ENCODE measurements around the gene ARGLU1. TPM values are rescaled to one million over a fixed set of nuclear protein-coding genes. Genes with fewer than 3 reads are reported as not detected.

ARGLU1 gene
- polyA plus RNA-seq, 1 experiment, result 80.3 TPM

GRCh38 chr13:106596275-106596937, 28.5 kb upstream of the ARGLU1 start:
- H3K27me3 ChIP-seq (ENCODE audit: control insufficient read depth, insufficient read depth, low read length), result no peaks in the 10 kb centered on the region
- no peak for TF ChIP-seq CTCF (IDR thresholded peaks at IDR 0.05; ENCODE audit: low read depth, low read length)
- ChIA-PET POLR2A (no interaction called here), CTCF (interaction anchor here (2.2 kb wide), 1 partner anchor 24 kb away, joined by 7 read pairs; no protein-coding TSS in a partner anchor)
- no peak overlapping the region for H3K4me3 ChIP-seq (ENCODE audit: low read depth, low read length)
- H3K9me3 ChIP-seq (ENCODE audit: control insufficient read depth, insufficient read depth, low read length), result no peaks in the 10 kb centered on the region
- no peak for DNase-seq (ENCODE audit: low read depth, low spot score)
- H3K27ac ChIP-seq (ENCODE audit: low read depth, low read length), result no peak overlapping the region

- POLR2A ChIA-PET, result no interaction called here
- DNase-seq (ENCODE audit: low read depth, low spot score), result no peak
- no peak overlapping the region for H3K4me3 ChIP-seq (ENCODE audit: low read depth, low read length)
- no peak overlapping the region for H3K27ac ChIP-seq (ENCODE audit: low read depth, low read length)
- CTCF ChIA-PET, result interaction anchor here (0.5 to 2.2 kb wide), 2 partner anchors 25 to 1421 kb away, joined by 3 to 7 read pairs; no protein-coding TSS in a partner anchor
- no peaks in the 10 kb centered on the region for H3K27me3 ChIP-seq (ENCODE audit: control insufficient read depth, insufficient read depth, low read length)
- H3K9me3 ChIP-seq (ENCODE audit: control insufficient read depth, insufficient read depth, low read length), result no peaks in the 10 kb centered on the region
- TF ChIP-seq CTCF (IDR thresholded peaks at IDR 0.05; ENCODE audit: low read depth, low read length), result no peak
Measured at GRCh38 chr13:106595625-106596024, 27.7 kb upstream of the ARGLU1 start.

GRCh38 chr13:106594980-106595379, 27.0 kb upstream of the ARGLU1 start:
- no peak for TF ChIP-seq CTCF (IDR thresholded peaks at IDR 0.05; ENCODE audit: low read depth, low read length)
- Histone ChIP-seq H3K4me3 (ENCODE audit: low read depth, low read length) (no peak overlapping the region), H3K27me3 (ENCODE audit: control insufficient read depth, insufficient read depth, low read length) (no peaks in the 10 kb centered on the region), H3K9me3 (ENCODE audit: control insufficient read depth, insufficient read depth, low read length) (no peaks in the 10 kb centered on the region), H3K27ac (ENCODE audit: low read depth, low read length) (no peak overlapping the region)
- DNase-seq (ENCODE audit: low read depth, low spot score), result no peak
- ChIA-PET CTCF (interaction anchor here (0.5 to 2.2 kb wide), 2 partner anchors 25 to 1422 kb away, joined by 3 to 7 read pairs; no protein-coding TSS in a partner anchor), POLR2A (no interaction called here)

- DNase-seq (ENCODE audit: low read depth, low spot score), result no peak
- no peak for TF ChIP-seq CTCF (IDR thresholded peaks at IDR 0.05; ENCODE audit: low read depth, low read length)
- POLR2A ChIA-PET, result no interaction called here
- H3K9me3 ChIP-seq (ENCODE audit: control insufficient read depth, insufficient read depth, low read length), result no peaks in the 10 kb centered on the region
- H3K27ac ChIP-seq (ENCODE audit: low read depth, low read length), result no peak overlapping the region
- H3K4me3 ChIP-seq (ENCODE audit: low read depth, low read length), result no peak overlapping the region
- CTCF ChIA-PET, result no interaction called here
- H3K27me3 ChIP-seq (ENCODE audit: control insufficient read depth, insufficient read depth, low read length), result no peaks in the 10 kb centered on the region
Measured at GRCh38 chr13:106593132-106593531, 25.2 kb upstream of the ARGLU1 start.

- CTCF ChIA-PET, result no interaction called here
- no peak for TF ChIP-seq CTCF (IDR thresholded peaks at IDR 0.05; ENCODE audit: low read depth, low read length)
- H3K27ac ChIP-seq (ENCODE audit: low read depth, low read length), result no peak overlapping the region
- POLR2A ChIA-PET, result no interaction called here
- no peaks in the 10 kb centered on the region for H3K9me3 ChIP-seq (ENCODE audit: control insufficient read depth, insufficient read depth, low read length)
- DNase-seq (ENCODE audit: low read depth, low spot score), result no peak
- H3K4me3 ChIP-seq (ENCODE audit: low read depth, low read length), result no peak overlapping the region
- H3K27me3 ChIP-seq (ENCODE audit: control insufficient read depth, insufficient read depth, low read length), result no peaks in the 10 kb centered on the region
Measured at GRCh38 chr13:106591299-106591698, 23.4 kb upstream of the ARGLU1 start.

Data from AG04450 (cell line).